Left lung (tissue), 10 donors: ENCODE results near the gene FAM229A. TPM values are rescaled to one million over a fixed set of nuclear protein-coding genes. Genes with fewer than 3 reads are reported as not detected.
A peak's percentile ranks its signal among the peaks of the same experiment; 100 is the strongest.

Experiments
- ATAC-seq: fragments of 200-7000 bp; cut with Tn5 transposase; one replicate; pipeline ENCODE4 v1.9.1; 2020; ENCODE audit warnings: moderate library complexity
- DNase-seq, 4 donors: peaks; one replicate each; pipeline ENCODE4 v3.0.0-alpha.2; 2013 to 2020
- H3K27ac ChIP-seq, 2 donors: fragments of 200-600 bp; sonication (generic) in 1 of 2; one replicate each; pipeline versions ENCODE4 v1.5.0 to v1.8.0; 2020 to 2021
- H3K27me3 ChIP-seq, 2 donors: fragments of 200-600 bp; sonication (generic) in 1 of 2; one replicate each; pipeline versions ENCODE4 v1.5.0 to v1.8.0; 2020 to 2021
- H3K36me3 ChIP-seq, 2 donors: fragments of 200-600 bp; sonication (generic) in 1 of 2; one replicate each; pipeline versions ENCODE4 v1.5.0 to v1.8.0; 2020 to 2021
- H3K4me1 ChIP-seq, 2 donors: fragments of 200-600 bp; one replicate each; pipeline ENCODE4 v1.8.0; 2021
- H3K4me3 ChIP-seq, 2 donors: fragments of 200-600 bp; sonication (generic) in 1 of 2; one replicate each; pipeline versions ENCODE4 v1.5.0 to v1.8.0; 2020 to 2021; ENCODE audit warnings: mild to moderate bottlenecking in 1 of 2
- H3K9me3 ChIP-seq, 2 donors: fragments of 200-600 bp; sonication (generic) in 1 of 2; one replicate each; pipeline versions ENCODE4 v1.5.0 to v1.8.0; 2020 to 2021
- intact Hi-C, 2 donors: fragments of 100-400 bp; cut with DNase I; formaldehyde crosslinking; loops; one replicate each; pipeline versions ENCODE4 v1.11.2 to v1.14.2; 2022
- polyA plus RNA-seq, 6 donors: library from polyadenylated mRNA; unstranded; fragments of 120-200 nt; gene quantifications; one replicate each; pipeline ENCODE4 v1.2.1, GENCODE V29; 2013; ENCODE audit not compliant: insufficient read length in 6 of 6
- total RNA-seq, 2 donors: library from RNA; stranded (reverse); fragmentation: NEBNext Ultra II Directional; extraction: Animal tissue kit (Norgen Biotek cat#: 25700); gene quantifications; one replicate each; pipeline ENCODE4 v1.2.1, GENCODE V29; 2021
- TF ChIP-seq, protein P1 (sequence below), 2 donors: fragments of 200-600 bp; sonication (generic) in 1 of 2; IDR thresholded peaks; one replicate each; pipeline versions ENCODE4 v1.5.0 to v1.8.0; 2021; ENCODE audit warnings: antibody characterized with exemption in 2 of 2
- donor health status: DM: no; HTN: yes; CAD: no.
- donor health status: DM: no; HTN: no; CAD: no.

Gene FAM229A
- total and polyA plus RNA-seq, 8 donors, result 4.4 to 14.0 (median 6.7) TPM

DNA sequence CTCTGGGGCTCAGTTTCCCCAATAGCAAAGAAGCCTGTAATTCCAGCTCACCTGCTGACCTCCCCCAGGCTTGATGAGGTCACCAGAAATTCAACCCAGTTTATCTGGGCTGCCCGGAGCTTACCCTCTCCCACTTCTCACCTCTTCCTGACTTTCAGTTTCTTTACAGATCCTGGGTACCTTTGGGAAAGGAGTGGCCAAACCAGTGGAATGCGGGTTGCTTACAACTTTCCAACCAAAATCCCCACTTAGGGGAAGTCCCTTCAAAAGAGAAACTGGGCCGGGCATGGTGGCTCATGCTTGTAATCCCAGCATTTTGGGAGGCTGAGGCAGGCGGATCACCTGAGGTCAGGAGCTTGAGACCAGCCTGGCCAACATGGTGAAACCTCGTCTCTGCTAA, 20.3 kb downstream of the FAM229A start:
- Histone ChIP-seq H3K36me3 (no peaks in the 10 kb centered on the region), H3K4me1 (peaks cover 8 to 65% of the 10 kb centered on the region in 2 donors), H3K27me3 (no peaks in the 10 kb centered on the region), H3K27ac (no peak overlapping the region), H3K4me3 (no peak overlapping the region), H3K9me3 (no peaks in the 10 kb centered on the region)
- intact Hi-C loops, result no loop called here
- TF ChIP-seq, protein P1, sequence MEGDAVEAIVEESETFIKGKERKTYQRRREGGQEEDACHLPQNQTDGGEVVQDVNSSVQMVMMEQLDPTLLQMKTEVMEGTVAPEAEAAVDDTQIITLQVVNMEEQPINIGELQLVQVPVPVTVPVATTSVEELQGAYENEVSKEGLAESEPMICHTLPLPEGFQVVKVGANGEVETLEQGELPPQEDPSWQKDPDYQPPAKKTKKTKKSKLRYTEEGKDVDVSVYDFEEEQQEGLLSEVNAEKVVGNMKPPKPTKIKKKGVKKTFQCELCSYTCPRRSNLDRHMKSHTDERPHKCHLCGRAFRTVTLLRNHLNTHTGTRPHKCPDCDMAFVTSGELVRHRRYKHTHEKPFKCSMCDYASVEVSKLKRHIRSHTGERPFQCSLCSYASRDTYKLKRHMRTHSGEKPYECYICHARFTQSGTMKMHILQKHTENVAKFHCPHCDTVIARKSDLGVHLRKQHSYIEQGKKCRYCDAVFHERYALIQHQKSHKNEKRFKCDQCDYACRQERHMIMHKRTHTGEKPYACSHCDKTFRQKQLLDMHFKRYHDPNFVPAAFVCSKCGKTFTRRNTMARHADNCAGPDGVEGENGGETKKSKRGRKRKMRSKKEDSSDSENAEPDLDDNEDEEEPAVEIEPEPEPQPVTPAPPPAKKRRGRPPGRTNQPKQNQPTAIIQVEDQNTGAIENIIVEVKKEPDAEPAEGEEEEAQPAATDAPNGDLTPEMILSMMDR (IDR thresholded peaks at IDR 0.05), result no peak
- DNase-seq, result no peak
- peak; percentile 6 for ATAC-seq

DNA sequence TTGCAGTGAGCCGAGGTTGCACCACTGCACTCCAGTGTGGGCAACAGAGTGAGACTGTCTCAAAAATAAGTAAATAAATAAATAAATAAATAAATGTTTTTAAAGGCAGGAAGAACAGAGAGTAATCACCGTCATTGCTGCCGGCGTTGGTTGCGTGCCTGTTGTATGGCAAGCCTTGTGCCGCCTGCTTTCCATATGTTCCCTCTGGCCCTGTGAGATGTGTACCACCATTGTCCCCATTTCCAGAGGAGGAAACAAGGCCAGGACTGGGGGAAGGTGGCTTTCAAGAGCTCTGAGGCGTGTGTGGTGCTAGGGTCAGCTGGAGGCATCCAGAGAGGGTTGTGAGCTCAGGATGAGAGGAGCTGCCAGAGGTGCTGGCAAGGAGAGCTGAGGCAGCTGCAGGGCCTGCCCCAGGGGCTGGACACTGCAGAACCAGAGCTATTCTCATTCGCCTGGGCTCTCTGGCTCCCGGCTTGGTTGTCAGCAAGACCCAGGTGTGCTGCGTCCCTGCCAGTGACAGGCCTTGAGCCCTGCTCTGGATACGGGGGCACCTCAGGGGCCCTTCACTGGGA, 21.0 kb downstream of the FAM229A start:
- intact Hi-C loops, result no loop called here
- peaks cover 0 to 3% of the 10 kb centered on the region in 2 donors for H3K27me3 ChIP-seq
- DNase-seq, result no peak
- H3K27ac ChIP-seq, result no peak overlapping the region
- TF ChIP-seq, protein P1 (IDR thresholded peaks at IDR 0.05), result no peak
- H3K4me3 ChIP-seq, result no peak overlapping the region
- ATAC-seq, result no peak
- H3K36me3 ChIP-seq, result no peaks in the 10 kb centered on the region
- peaks cover 15 to 72% of the 10 kb centered on the region in 2 donors for H3K4me1 ChIP-seq
- no peaks in the 10 kb centered on the region for H3K9me3 ChIP-seq

DNA sequence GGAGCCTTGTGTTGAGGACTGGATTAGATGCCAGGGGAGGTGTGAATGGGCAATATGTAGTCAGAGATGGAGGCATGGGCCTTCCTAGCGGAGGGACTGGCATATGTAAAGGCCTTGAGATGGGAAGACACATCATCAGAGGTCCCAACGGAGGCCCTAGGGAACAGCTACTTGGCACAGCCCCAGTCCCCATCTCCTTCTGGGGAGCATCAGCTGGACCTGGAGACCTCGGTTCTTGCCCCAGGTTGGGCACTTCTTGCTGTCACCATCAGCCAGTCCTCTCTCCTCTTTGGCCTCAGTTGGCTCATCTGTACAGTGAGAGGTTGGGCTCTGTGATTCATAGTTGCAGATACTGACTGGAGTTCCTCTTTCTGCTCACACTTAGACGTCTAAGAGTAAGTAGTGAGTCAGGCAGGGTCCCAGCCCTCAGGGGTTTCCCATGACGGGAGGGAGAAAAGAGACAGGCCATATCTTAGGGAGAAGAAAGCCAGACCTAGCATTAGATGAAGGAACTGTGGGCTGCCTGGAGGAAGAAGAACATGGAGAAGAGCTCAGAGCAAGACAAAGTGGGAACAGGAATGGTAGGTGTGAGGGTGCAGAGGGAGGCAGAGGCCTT, 22.8 kb downstream of the FAM229A start:
- Histone ChIP-seq H3K27me3 (peaks cover 0 to 21% of the 10 kb centered on the region in 2 donors), H3K9me3 (no peaks in the 10 kb centered on the region), H3K27ac (peak overlapping the region in 1 of 2 donors; percentile 51), H3K4me3 (no peak overlapping the region), H3K4me1 (peaks cover 15 to 72% of the 10 kb centered on the region in 2 donors), H3K36me3 (no peaks in the 10 kb centered on the region)
- ATAC-seq, result peak; percentile 23
- DNase-seq, result no peak
- TF ChIP-seq, protein P1 (IDR thresholded peaks at IDR 0.05), result no peak
- intact Hi-C loops, result no loop called here

DNA sequence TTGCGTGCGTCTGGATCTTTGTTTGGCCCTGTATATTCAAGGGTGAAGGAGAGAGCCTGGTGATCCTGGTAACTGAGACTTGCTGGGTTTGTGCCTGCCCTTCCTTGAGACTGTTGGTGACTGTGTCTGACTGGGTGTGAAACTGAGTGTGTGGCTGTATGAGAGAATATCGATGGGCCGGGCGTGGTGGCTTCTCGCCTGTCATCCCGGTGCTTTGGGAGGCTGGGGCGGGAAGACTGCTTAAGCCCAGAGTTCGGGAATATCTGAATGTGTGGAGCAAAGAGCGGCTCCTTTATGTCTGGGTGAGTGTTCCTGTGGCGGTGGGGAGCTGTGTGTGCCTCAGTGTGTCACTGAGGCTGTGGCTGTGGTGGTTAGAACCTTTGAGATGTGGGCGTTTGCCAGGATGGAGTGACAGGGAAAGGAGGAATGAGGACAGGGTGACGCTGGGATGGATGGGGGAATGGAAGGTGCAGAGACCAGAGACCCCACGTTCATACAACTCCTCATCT, 23.6 kb downstream of the FAM229A start:
- peak overlapping the region in 1 of 2 donors; percentile 84 for H3K27ac ChIP-seq
- peaks cover 0 to 2% of the 10 kb centered on the region in 2 donors for H3K36me3 ChIP-seq
- TF ChIP-seq, protein P1 (IDR thresholded peaks at IDR 0.05), result no peak
- intact Hi-C loops, result no loop called here
- DNase-seq (no peak), ATAC-seq (no peak)
- H3K9me3 ChIP-seq, result no peaks in the 10 kb centered on the region
- no peak overlapping the region for H3K4me3 ChIP-seq
- H3K4me1 ChIP-seq, result peaks cover 15 to 77% of the 10 kb centered on the region in 2 donors
- H3K27me3 ChIP-seq, result peaks cover 0 to 23% of the 10 kb centered on the region in 2 donors

DNA sequence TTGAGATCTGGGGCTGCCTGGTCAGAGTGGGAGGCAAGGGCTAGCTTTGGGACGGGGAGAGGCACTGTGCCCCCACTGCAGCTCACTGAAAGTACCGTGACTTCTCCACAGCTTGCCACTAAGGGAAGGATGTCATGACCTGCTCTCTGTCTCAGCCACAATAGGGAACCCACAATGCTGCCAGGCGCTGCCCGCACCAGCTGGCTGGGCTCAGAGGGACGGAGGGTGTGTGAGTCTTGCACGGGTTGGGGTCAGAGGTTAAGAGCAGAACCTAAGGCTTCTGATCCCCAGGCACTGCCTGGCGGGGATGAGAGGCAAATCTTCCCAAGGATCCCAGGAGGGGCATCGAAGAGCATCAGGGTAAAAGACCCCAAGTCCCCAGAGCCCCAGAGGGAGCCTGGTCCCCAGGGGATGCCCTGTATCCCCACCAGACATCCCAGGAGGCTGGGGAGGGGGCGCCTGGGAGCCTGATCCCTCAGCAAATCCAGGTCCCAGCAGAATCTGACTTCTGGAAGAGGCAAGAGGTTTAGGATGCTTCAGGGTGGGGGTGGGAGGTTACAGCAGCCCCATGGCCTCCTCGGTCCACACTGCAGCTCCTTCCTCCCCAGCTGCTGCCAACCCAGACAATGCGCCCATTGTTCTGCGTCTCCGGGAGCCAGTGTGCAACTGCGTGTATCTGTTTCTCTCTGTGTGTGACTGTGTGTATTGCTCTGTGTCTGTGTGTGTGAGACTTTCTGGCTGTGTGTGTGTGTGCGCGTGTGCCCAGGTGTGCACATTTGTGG, 24.2 kb downstream of the FAM229A start:
- Histone ChIP-seq H3K36me3 (peaks cover 0 to 8% of the 10 kb centered on the region in 2 donors), H3K9me3 (no peaks in the 10 kb centered on the region), H3K4me1 (peaks cover 15 to 77% of the 10 kb centered on the region in 2 donors), H3K4me3 (no peak overlapping the region), H3K27ac (peak overlapping the region in 1 of 2 donors; percentile 84), H3K27me3 (peaks cover 0 to 23% of the 10 kb centered on the region in 2 donors)
- peak in 2 of 4 donors; percentile 62 to 89 for DNase-seq
- peak; percentile 11 for ATAC-seq
- TF ChIP-seq, protein P1 (IDR thresholded peaks at IDR 0.05), result no peak
- intact Hi-C loops, result no loop called here
